GM21423 (cell line): ENCODE measurements around the gene PSMD13.

Source experiments
- ATAC-seq: cut with Tn5 transposase; IDR thresholded peaks from one replicate; pipeline ENCODE4 v1.9.1; 2021; ENCODE audit warnings: mild to moderate bottlenecking, moderate library complexity; ENCODE audit not compliant: unreplicated experiment

PSMD13 gene

GRCh38 chr11:203945-204586 is 32.7 kb upstream of the PSMD13 start:
- no peak for ATAC-seq

DNA sequence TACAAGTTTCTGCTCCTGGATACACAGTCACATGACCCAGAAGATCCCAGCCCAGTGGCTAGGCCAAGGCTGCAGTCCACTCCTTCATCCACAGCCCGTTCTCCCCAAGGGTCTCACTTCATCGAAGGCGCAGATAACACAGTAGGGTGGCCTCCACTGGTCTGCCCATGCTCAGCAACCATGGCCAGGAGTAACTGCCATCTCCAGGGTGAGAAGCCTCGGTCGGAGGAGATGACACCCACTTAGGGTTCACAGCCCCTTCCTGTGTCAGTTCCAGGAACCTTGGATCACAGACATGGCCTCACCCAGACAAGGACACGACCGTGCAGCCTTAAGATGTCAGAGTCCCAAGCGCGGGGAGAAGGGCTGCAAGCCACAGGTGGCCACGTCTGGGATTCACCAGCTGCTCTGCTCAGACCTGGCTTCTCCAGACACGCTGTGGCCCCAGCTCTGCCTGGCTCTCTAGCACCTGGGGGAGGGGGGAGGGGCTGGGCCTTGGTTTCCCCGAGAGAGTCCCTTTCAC is 32.1 kb upstream of the PSMD13 start:
- ATAC-seq: no peak

GRCh38 chr11:205221-206001 is 31.4 kb upstream of the PSMD13 start:
- ATAC-seq: no peak

GRCh38 chr11:206002-206384 is 30.8 kb upstream of the PSMD13 start:
- ATAC-seq: no peak

DNA sequence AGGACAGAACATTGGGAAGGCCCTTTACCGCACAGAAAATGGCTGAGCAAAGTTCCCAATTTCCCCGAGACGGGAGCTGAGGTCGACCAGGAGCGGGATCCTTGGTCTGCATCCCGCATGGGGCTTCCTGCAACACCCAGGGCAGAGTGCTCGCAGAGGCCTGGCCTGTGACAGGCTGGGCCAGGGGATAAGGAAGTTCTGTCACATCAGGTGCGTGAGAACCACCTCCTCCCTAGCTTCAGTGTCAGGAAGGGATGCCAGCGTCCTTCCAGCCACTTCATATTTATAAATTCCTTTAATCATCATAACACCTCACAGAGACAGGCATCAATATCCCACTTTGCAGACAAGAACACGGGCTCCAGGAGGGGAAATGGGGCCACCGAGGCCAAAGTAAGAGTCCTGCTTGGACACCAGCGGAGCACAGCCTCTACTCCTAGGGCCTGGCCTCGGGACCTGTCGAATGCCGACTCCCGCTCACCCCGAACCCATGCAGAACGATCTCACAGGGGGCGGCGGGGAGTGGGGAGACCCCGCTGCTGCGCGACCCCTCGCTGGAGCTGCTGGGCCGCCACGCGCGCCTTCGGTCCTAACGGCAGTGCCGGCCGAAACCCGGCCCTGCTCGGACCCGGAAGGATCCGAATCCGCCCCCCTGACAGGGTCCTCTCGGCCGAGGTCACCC is 30.1 kb upstream of the PSMD13 start:
- ATAC-seq: no peak

DNA sequence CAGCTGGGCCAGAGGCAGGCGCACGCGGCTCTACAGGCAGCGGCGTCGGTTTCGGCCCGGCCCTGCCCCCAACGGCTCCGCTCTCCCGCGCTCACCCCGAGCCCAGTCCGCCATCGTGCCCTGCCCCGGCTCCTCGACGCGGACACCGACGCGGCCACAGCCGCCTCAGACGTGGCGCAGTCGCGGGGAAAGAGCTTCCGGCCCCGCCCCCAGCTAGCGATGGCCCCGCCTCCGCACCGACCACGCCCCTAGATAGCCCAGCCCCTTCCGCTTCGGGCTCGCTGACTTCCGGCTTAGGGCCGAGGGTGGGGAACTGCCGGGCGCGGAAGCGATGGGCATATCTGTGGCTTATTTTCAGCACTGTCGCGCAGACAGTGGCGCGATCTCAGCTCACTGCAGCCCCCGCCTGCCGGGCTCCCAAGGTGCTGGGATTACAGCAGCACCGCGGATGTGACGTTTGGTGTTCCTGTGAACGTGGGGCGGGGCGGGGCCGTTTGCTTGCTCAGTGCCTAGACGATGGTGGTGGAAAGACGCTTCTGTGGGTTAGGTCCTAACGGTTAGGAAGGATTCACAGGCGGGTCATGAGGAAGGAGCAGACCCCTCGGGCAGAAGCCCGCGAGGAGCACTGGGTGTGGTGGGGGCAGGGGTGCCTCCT is 29.4 kb upstream of the PSMD13 start, which contains the start of the genes BET1L and RIC8A:
TSS of gene BET1L (minus strand) at position 192 of the 655 bp plus-strand sequence. CDS start at position 114, 78 bp downstream.
TSS of gene RIC8A (plus strand) at position 501 of the 655 bp plus-strand sequence. CDS start 1,147 bp downstream, outside the sequence.
- peak; percentile 65 for ATAC-seq

DNA sequence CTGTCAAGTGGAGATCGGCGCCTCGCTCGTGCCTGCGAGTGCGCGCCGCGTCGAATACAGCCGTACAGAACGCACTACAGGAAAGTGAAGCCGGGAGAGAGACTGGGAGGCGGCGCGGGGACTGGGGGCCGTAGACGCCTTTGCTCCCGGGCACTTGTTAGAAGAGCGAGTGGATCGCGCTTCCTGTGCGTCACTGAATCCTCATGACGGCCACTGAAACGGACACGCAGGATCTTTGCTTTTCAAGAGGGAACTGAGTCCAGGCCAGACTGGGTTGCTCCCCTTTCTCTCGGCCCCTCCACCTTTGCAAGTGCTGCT is 29.0 kb upstream of the PSMD13 start:
- ATAC-seq: no peak

DNA sequence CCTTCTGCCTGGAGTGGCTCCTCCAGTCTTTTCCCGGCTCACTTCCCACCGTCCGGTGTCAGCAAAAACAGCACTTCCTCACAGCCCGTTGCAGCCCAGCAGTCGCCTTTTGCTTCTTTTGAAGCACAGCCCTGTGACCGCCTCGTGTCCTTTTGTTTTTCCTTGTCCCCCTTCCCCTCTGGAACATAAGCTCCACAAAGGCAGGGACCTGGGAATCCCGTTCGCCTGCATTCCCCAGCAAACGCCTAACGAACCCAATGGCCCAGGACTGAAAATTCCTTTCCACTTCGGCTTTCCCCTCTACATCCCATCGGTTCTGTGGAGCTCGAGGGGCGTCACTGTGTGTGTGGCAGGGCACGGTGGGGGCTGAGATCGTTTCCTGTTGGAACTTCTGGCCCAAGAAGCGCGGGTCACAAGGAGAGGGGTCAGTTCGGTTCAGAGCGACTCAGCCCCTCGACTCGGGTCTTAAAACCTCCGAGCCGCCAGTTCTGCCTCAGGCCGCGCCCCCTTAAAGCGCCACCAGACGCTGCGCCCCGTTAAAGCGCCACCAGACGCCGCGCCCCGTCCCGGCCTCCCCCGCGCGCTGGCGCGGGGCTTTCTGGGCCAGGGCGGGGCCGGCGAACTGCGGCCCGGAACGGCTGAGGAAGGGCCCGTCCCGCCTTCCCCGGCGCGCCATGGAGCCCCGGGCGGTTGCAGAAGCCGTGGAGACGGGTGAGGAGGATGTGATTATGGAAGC is 28.4 kb upstream of the PSMD13 start:
- peak; percentile 37 for ATAC-seq

- ATAC-seq: no peak
These were observed 27.9 kb upstream of the PSMD13 start for GRCh38 chr11:208917-209260.

- ATAC-seq: no peak
These were observed 27.3 kb upstream of the PSMD13 start for GRCh38 chr11:209275-210121.

- ATAC-seq: no peak
These were observed 26.5 kb upstream of the PSMD13 start for GRCh38 chr11:210122-210802.

DNA sequence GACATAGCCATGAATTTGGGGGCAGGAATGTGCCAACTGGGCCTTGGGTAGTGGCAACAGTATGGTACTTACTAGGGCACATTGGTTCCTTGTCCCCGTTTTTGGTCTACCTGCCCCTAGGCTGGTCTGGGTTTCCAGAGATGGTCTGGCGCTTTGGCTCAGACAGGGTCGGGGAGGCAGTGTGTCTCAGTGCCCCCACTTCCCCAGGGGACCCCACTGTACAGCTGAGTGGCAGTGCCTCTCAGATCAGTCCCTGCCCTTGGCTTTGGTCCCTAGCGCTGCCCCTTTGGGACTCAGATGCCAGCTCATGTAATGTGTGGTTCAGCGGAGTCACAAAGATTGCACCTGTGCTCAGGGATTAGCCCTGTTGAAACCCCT is 26.0 kb upstream of the PSMD13 start:
- ATAC-seq: no peak

GRCh38 chr11:211295-211694 is 25.5 kb upstream of the PSMD13 start:
- ATAC-seq: no peak

DNA sequence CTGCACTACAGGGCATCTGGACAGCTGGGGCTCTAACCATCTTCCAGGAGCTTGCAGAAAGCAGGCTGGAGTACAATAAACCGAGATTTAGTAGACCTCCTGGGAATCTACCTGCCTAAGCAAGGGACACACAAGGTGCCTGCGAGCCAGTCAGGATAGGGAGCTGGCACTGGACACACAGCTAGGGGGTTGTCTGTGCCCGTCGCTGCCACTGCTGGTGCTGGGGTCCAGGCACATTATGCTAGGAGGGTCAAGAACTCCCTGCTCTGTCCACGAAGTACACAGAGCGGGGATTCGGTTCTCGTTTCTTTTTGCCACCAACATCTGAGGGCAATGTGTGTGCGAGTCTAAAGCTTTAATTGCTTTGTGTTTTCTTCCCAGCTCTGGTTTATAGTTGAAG is 25.0 kb upstream of the PSMD13 start:
- ATAC-seq: no peak

DNA sequence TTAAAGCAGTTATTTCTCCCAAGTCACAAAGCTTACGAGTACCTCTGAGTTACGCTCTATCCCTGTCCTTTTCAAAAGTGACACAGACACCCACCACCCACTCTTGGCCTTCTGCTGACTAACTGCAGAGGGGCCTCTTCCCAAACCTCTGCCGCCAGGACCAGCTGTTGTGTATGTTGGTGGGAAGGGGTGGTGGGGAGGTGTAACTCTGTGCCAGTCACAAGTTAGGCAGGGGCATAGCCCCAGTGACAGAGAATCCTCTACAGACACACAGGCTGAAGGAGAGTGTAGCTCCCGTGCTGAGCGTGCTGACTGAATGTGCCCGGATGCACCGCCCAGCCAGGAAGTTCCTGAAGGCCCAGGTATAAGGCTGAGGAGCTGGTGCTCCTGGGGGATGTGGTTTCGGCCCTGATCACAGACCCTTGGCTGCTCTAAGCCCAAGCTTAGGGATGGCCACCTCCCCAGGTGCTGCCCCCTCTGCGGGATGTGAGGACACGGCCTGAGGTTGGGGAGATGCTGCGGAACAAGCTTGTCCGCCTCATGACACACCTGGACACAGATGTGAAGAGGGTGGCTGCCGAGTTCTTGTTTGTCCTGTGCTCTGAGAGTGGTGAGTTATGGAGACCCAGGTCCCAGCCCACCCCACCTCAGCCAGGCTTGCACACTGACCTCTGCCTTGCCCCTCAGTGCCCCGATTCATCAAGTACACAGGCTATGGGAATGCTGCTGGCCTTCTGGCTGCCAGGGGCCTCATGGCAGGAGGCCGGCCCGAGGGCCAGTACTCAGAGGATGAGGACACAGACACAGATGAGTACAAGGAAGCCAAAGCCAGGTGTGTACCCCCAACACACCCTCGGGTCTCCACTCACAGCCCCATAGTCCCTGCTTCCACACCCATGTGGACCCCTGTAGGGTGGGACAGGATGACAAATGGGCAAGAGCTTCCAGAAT is 24.4 kb upstream of the PSMD13 start:
- no peak for ATAC-seq

- ATAC-seq: no peak
These were observed 23.7 kb upstream of the PSMD13 start for GRCh38 chr11:213111-213510.

GRCh38 chr11:214083-214482 is 22.7 kb upstream of the PSMD13 start:
- ATAC-seq: no peak

DNA sequence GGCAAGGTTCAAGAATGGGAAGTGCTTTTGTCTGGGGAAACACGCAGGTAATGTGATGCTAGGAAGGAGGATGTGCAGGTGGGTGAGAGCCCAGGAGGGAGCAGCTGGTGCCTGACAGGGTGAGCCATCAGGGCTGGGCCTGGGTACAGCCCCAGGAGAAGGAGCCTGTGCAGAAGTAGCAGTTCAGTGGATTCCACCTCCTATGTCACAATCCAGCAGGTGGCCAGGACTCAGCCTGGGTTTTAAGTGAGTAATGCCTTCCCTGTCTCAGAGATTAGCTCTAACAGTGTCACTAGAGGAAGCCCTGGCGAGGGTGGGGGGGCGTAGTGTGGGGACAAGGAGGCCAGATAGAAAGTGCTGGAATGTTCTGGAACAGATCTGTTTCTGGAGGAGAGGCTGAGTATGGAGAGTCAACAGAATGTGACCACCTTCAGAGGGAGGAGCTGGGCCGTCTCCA is 21.2 kb upstream of the PSMD13 start:
- ATAC-seq: no peak
